PFSK-1 (cell line): ENCODE data around the gene NDUFS8.

Experiments used
- FOXP2 ChIP-seq: optimal IDR thresholded peaks from 2 replicates; pipeline ENCODE3; 2011; ENCODE audit warnings: borderline replicate concordance, control low read depth, inconsistent platforms; ENCODE audit not compliant: insufficient read depth; ENCODE audit errors: extremely low read length, extremely low read depth
- POLR2AphosphoS5 ChIP-seq: IDR thresholded peaks from 2 replicates; pipeline ENCODE4 v1.6.1; 2012; ENCODE audit warnings: low read depth, mild to moderate bottlenecking, control low read depth, low read length, moderate library complexity
- SIN3A ChIP-seq: IDR thresholded peaks from 2 replicates; pipeline ENCODE4 v1.6.1; 2012; ENCODE audit warnings: mild to moderate bottlenecking, low read length, moderate library complexity, borderline replicate concordance; ENCODE audit not compliant: insufficient read depth
- TAF1 ChIP-seq: IDR thresholded peaks from 2 replicates; pipeline ENCODE4 v1.6.1; 2012; ENCODE audit warnings: low read length, control low read depth, borderline replicate concordance; ENCODE audit not compliant: insufficient read depth
- TF ChIP-seq, protein P1 (sequence below), 2 experiments: IDR thresholded peaks; 2 replicates each; pipeline versions ENCODE4 v1.6.1 to v1.8.0; 2011 to 2012; ENCODE audit warnings: low read depth in 2 of 2, low read length in 2 of 2, control low read depth in 1 of 2, inconsistent platforms in 1 of 2, mild to moderate bottlenecking in 1 of 2, moderate library complexity in 1 of 2; ENCODE audit not compliant: insufficient read depth in 1 of 2

The NDUFS8 gene

GRCh38 chr11:68071281-68072048 lies 41.0 kb downstream of the NDUFS8 start:
- TF ChIP-seq, protein P1, sequence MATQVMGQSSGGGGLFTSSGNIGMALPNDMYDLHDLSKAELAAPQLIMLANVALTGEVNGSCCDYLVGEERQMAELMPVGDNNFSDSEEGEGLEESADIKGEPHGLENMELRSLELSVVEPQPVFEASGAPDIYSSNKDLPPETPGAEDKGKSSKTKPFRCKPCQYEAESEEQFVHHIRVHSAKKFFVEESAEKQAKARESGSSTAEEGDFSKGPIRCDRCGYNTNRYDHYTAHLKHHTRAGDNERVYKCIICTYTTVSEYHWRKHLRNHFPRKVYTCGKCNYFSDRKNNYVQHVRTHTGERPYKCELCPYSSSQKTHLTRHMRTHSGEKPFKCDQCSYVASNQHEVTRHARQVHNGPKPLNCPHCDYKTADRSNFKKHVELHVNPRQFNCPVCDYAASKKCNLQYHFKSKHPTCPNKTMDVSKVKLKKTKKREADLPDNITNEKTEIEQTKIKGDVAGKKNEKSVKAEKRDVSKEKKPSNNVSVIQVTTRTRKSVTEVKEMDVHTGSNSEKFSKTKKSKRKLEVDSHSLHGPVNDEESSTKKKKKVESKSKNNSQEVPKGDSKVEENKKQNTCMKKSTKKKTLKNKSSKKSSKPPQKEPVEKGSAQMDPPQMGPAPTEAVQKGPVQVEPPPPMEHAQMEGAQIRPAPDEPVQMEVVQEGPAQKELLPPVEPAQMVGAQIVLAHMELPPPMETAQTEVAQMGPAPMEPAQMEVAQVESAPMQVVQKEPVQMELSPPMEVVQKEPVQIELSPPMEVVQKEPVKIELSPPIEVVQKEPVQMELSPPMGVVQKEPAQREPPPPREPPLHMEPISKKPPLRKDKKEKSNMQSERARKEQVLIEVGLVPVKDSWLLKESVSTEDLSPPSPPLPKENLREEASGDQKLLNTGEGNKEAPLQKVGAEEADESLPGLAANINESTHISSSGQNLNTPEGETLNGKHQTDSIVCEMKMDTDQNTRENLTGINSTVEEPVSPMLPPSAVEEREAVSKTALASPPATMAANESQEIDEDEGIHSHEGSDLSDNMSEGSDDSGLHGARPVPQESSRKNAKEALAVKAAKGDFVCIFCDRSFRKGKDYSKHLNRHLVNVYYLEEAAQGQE (IDR thresholded peaks at IDR 0.05; ENCODE audit: insufficient read depth in 1 of 2, low read depth in 2 of 2, low read length in 2 of 2), result no peak
- no peak for TF ChIP-seq POLR2AphosphoS5
- TF ChIP-seq SIN3A, result no peak
- TF ChIP-seq TAF1, result no peak
- no peak for TF ChIP-seq FOXP2

GRCh38 chr11:68074584-68075352 lies 44.3 kb downstream of the NDUFS8 start:
- TF ChIP-seq POLR2AphosphoS5, result no peak
- TF ChIP-seq, protein P1 (IDR thresholded peaks at IDR 0.05; ENCODE audit: insufficient read depth in 1 of 2, low read depth in 2 of 2, low read length in 2 of 2), result no peak
- no peak for TF ChIP-seq TAF1
- no peak for TF ChIP-seq FOXP2
- TF ChIP-seq SIN3A, result no peak

DNA sequence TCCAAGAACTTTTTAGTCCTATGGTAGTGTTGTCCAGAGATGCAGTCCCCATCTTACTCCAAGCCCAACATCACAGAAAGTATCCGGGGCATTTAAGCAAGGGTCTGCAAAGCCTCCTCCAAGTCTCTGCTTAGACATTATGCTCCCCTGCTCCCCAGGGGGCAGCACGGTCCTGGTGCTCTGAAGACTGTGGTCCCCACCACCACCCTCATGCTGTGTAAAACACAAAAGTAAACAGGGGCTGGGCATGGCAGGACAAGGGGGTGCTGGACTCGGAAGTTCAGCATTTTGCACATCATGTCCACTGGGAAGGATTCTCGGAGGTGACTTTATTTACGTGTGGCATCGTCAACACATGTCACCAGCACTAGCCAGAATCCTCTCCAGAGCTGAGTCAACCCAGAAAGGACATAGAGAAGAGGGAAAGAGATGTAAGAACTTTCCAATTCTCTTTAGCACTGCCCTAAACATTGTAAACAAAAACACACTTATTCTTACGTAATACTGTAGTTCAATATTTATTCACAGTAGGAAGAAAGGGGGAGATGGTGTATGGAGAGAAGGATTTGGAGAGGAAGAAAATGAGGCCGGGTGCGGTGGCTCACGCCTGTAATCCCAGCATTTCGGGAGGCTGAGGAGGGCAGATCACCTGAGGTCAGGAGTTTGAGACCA lies 46.0 kb downstream of the NDUFS8 start:
- TF ChIP-seq POLR2AphosphoS5 (no peak), TAF1 (no peak), SIN3A (no peak), FOXP2 (no peak)
- TF ChIP-seq, protein P1 (IDR thresholded peaks at IDR 0.05; ENCODE audit: insufficient read depth in 1 of 2, low read depth in 2 of 2, low read length in 2 of 2), result no peak

- TF ChIP-seq, protein P1 (IDR thresholded peaks at IDR 0.05; ENCODE audit: insufficient read depth in 1 of 2, low read depth in 2 of 2, low read length in 2 of 2), result no peak
- TF ChIP-seq POLR2AphosphoS5 (no peak), FOXP2 (no peak), SIN3A (no peak), TAF1 (no peak)
Observed at GRCh38 chr11:68077617-68078582, 47.4 kb downstream of the NDUFS8 start.
